ENCODE measurements around the gene PCDHGA1.

The PCDHGA1 gene

DNA sequence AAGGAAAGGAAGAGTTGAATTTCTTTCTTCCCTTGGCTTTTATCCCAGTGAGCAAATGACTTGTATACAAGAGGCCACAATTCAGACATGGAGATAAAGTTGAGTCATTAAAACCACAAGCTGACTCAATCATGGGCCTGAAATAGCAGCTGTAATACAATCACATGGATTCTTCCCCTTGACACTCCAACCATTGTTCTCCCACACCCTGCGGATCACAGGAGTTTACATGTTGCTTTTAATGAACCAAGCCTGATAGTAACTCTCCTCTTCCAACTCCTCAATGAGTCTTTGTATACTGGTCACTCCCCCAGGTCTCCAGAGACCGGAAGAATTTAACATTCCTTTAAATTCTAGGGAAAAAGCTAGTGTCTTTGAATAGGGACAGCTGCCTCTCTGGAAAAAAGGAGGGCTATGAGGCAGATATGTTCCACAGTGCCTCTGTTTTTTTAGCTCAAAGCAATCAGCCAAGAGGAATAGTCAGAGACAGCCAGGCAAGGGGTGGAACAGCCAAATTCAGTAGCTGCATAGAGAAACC lies 191.0 kb downstream of the PCDHGA1 start:
- no peaks in the 10 kb centered on the region for H3K9me3 ChIP-seq (ENCODE audit: control insufficient read depth, insufficient read depth, low read length)
- H3K79me2 ChIP-seq (ENCODE audit: control insufficient read depth, low read length): peaks cover 17% of the 10 kb centered on the region
- peaks cover 93% of the 10 kb centered on the region for H3K36me3 ChIP-seq (ENCODE audit: control insufficient read depth, low read length)
- H3K27me3 ChIP-seq (ENCODE audit: control insufficient read depth, low read length): no peaks in the 10 kb centered on the region
- no peak overlapping the region for H3K4me2 ChIP-seq (ENCODE audit: low read length)
- no peaks in the 10 kb centered on the region for H4K20me1 ChIP-seq (ENCODE audit: control insufficient read depth, insufficient read depth, low read depth, low read length)
- no peaks in the 10 kb centered on the region for H3K9me2 ChIP-seq (replicated peaks; ENCODE audit: control insufficient read depth, low read length)
- TF ChIP-seq CTCF (IDR thresholded peaks at IDR 0.05; ENCODE audit: low read depth, low read length, poor library complexity, severe bottlenecking) (no peak), EZH2phosphoT487 (IDR thresholded peaks at IDR 0.05; ENCODE audit: borderline replicate concordance, low read length) (no peak)
- peaks cover 79% of the 10 kb centered on the region for H3K4me1 ChIP-seq (ENCODE audit: control insufficient read depth, low read length)
- H3K4me3 ChIP-seq (ENCODE audit: low read length): no peak overlapping the region
- peak overlapping the region; percentile 56 for H3K27ac ChIP-seq (ENCODE audit: low read depth, low read length)
- H3F3A ChIP-seq (ENCODE audit: control insufficient read depth, insufficient read depth): peaks cover 17% of the 10 kb centered on the region

DNA sequence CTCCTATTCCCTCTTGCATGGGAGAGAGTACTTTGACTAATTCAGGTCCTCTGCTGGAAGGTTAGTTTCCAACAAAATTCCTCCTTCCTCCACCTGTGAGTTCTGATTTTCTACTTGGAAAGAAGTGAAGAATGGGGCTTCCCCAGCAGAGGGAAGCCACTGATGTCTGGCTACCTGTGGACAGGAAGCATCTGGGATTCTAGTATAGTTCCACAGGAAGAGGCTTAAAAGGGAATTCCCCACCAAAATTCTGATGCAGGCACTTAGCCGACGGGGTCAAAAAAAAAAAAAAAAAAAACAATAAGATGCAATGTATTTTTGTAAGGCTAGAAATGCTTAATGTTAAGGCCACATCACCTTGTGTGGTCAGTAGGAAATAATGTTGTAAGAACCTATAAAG lies 192.0 kb downstream of the PCDHGA1 start:
- H3K4me1 ChIP-seq (ENCODE audit: control insufficient read depth, low read length): peaks cover 81% of the 10 kb centered on the region
- H3K9me3 ChIP-seq (ENCODE audit: control insufficient read depth, insufficient read depth, low read length): no peaks in the 10 kb centered on the region
- H3K9me2 ChIP-seq (replicated peaks; ENCODE audit: control insufficient read depth, low read length): no peaks in the 10 kb centered on the region
- peak overlapping the region; percentile 56 for H3K27ac ChIP-seq (ENCODE audit: low read depth, low read length)
- H3F3A ChIP-seq (ENCODE audit: control insufficient read depth, insufficient read depth): peaks cover 15% of the 10 kb centered on the region
- H4K20me1 ChIP-seq (ENCODE audit: control insufficient read depth, insufficient read depth, low read depth, low read length): no peaks in the 10 kb centered on the region
- peaks cover 22% of the 10 kb centered on the region for H3K79me2 ChIP-seq (ENCODE audit: control insufficient read depth, low read length)
- H3K27me3 ChIP-seq (ENCODE audit: control insufficient read depth, low read length): no peaks in the 10 kb centered on the region
- peak overlapping the region; percentile 35 for H3K4me3 ChIP-seq (ENCODE audit: low read length)
- H3K36me3 ChIP-seq (ENCODE audit: control insufficient read depth, low read length): peaks cover 93% of the 10 kb centered on the region
- TF ChIP-seq CTCF (IDR thresholded peaks at IDR 0.05; ENCODE audit: low read depth, low read length, poor library complexity, severe bottlenecking): no peak
- TF ChIP-seq EZH2phosphoT487 (IDR thresholded peaks at IDR 0.05; ENCODE audit: borderline replicate concordance, low read length): no peak
- H3K4me2 ChIP-seq (ENCODE audit: low read length): peak overlapping the region; percentile 54

DNA sequence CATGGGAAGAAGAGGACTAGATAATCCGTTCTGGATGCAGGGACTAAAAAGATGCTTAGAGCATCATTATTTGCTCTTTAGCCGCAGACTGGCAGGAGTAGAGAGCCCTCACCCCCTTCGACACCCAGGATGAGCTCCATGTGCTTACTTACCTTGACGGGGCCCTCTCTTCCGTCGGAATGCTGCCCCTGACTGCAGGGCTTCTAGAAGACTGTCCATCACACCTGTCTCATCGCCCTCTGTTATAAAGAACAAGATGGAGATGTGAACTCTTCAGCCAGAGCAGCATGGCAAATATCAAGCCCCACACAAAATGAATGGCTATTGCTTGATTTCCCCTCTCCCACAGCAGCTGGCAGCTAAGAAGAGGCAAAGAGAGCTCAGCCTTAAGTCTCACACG lies 193.7 kb downstream of the PCDHGA1 start:
- H3K4me2 ChIP-seq (ENCODE audit: low read length): peak overlapping the region; percentile 86
- peaks cover 98% of the 10 kb centered on the region for H3K36me3 ChIP-seq (ENCODE audit: control insufficient read depth, low read length)
- no peaks in the 10 kb centered on the region for H4K20me1 ChIP-seq (ENCODE audit: control insufficient read depth, insufficient read depth, low read depth, low read length)
- H3K27ac ChIP-seq (ENCODE audit: low read depth, low read length): peak overlapping the region; percentile 98
- TF ChIP-seq CTCF (IDR thresholded peaks at IDR 0.05; ENCODE audit: low read depth, low read length, poor library complexity, severe bottlenecking) (no peak), EZH2phosphoT487 (IDR thresholded peaks at IDR 0.05; ENCODE audit: borderline replicate concordance, low read length) (no peak)
- no peaks in the 10 kb centered on the region for H3K27me3 ChIP-seq (ENCODE audit: control insufficient read depth, low read length)
- H3K4me3 ChIP-seq (ENCODE audit: low read length): peak overlapping the region; percentile 58
- peaks cover 23% of the 10 kb centered on the region for H3F3A ChIP-seq (ENCODE audit: control insufficient read depth, insufficient read depth)
- H3K79me2 ChIP-seq (ENCODE audit: control insufficient read depth, low read length): peaks cover 39% of the 10 kb centered on the region
- peaks cover 94% of the 10 kb centered on the region for H3K4me1 ChIP-seq (ENCODE audit: control insufficient read depth, low read length)
- H3K9me3 ChIP-seq (ENCODE audit: control insufficient read depth, insufficient read depth, low read length): no peaks in the 10 kb centered on the region
- no peaks in the 10 kb centered on the region for H3K9me2 ChIP-seq (replicated peaks; ENCODE audit: control insufficient read depth, low read length)

All from DOHH2 (cell line).